A549 treated with RU486 at 1 μM for 4 hours (cell line): Measurements from ENCODE around the gene CACNG4. TPM values are rescaled to one million over a fixed set of nuclear protein-coding genes. Genes with fewer than 3 reads are reported as not detected.

ENCODE experiments used
- total RNA-seq: library from RNA; stranded (reverse); fragments of 200-300 nt; extraction: Qiagen RNA extraction; gene quantifications from 5 replicates; pipeline ENCODE4 v1.2.3, GENCODE V29; 2022; ENCODE audit warnings: low read depth

CACNG4 gene
- total RNA-seq, result 9.1 to 13.0 TPM (median 10.5 TPM) in 5 replicates

DNA sequence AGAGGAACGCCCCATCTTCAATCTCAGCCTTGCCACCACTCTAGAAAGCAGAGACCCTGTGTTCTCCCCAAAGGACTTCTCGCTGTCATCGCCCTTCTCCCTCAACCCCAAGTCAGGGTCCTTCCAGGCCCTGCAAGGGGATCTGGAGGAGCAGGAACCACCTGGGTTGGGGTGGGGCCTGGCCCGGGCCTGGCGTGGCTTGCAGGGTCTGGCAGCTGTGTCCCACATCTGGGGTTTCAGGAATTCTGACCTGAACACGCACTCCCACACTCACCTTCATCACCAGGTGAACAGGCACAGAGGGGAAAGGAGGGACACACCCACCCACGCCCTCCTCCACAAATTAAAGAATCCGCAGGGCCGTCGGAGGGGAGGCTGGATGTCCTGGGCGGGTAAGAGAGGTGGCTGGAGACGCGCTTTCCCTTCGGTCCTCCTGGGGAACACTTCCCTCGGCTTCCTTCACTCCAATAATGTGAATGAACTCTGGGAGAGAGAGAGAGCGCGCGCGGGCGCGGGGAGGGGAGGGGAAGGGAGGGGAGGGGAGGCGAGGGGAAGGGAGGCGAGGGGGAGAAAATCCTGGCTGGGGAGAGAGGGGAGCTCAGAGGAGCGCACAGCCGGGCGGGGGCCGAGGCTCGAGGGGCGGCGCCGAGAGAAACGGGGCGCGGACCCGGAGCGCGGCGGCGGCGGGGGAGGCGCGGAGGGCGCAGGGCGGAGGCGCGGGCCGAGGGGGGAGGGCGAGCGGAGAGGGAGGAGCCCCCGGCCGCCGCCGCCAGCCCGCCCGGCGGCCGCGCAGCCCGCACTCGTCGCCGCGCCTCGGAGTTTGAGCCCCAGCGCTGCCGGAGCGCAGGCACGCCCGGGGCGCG, at the start of gene CACNG4:
TSS of gene CACNG4 (plus strand) at position 799 of the 863 bp plus-strand sequence. CDS start 205 bp downstream, outside the sequence.

DNA sequence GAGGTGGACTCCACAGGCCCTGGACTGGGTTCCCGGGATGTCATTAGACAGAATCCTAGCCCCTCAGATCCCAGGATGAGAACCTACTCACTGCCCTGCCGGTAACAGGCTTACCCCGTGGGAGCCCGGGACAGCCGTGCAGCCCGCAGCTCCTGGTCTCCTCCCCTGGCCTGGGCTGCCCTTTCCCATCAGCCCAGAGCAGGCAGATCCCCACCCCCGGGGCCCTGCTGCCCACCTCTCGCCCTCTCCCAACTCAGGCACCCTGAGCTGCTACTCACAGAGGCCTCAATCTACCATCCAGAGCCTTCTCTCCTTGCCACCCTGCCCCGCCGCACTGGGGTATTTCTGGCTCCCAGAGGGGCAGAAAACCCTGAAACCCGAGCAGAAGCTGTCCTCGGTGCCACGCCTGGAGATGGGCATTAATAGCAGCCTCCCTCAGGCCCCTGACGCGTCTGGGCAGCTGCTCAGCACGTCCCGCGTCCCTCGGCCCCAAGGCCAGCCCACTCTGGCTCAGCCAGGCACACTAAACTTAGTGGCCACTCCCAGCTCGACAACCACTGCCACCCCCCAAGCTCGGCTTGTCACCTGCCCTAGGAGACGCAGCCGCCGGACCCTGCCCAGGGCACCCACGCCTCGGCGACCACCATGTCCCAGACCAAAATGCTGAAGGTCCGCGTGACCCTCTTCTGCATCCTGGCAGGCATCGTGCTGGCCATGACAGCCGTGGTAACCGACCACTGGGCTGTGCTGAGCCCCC, 79.7 kb downstream of the CACNG4 start, which contains the start of gene CACNG1:
TSS of gene CACNG1 (plus strand) at position 539 of the 757 bp plus-strand sequence. CDS start at position 646, 107 bp downstream.

Other genes with a start within 250 kb of the CACNG4 start
- 0.10 TPM in 1 of 5 replicates, not detected in the others for gene CACNG5, start 129.6 kb upstream of the CACNG4 start, total RNA-seq
- gene CACNG1, start 79.8 kb downstream of the CACNG4 start, total RNA-seq, result 0.10 to 0.21 TPM (median 0.13 TPM) in 4 of 5 replicates, not detected in the other